Measurements from ENCODE around the gene CRYGC. TPM values are rescaled to one million over a fixed set of nuclear protein-coding genes. Genes with fewer than 3 reads are reported as not detected.

The CRYGC gene
- total RNA-seq, 4 donors from 2014 or later = not detected

DNA sequence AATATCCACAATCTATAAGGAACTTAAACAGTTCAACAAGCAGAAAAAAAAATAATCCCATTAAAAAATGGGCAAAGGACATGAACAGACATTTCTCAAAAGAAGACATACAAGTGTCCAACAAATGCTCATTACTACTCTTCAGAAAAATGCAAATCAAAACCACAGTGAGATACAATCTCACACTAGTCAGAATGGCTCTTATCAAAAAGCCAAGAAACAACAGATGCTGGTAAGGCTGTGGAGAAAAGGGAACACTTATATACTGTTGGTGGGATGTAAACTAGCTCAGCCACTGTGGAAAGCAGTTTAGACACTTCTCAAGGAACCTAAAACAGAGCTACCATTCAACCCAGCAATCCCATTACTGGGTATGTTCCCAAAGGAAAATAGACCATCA, 23.5 kb upstream of the CRYGC start:
- DNase-seq = no peak
- no peak for ATAC-seq
- no peak overlapping the region for H3K4me3 ChIP-seq
- H3K27ac ChIP-seq = no peak overlapping the region
- H3K9me3 ChIP-seq = no peaks in the 10 kb centered on the region
- TF ChIP-seq, protein P1, sequence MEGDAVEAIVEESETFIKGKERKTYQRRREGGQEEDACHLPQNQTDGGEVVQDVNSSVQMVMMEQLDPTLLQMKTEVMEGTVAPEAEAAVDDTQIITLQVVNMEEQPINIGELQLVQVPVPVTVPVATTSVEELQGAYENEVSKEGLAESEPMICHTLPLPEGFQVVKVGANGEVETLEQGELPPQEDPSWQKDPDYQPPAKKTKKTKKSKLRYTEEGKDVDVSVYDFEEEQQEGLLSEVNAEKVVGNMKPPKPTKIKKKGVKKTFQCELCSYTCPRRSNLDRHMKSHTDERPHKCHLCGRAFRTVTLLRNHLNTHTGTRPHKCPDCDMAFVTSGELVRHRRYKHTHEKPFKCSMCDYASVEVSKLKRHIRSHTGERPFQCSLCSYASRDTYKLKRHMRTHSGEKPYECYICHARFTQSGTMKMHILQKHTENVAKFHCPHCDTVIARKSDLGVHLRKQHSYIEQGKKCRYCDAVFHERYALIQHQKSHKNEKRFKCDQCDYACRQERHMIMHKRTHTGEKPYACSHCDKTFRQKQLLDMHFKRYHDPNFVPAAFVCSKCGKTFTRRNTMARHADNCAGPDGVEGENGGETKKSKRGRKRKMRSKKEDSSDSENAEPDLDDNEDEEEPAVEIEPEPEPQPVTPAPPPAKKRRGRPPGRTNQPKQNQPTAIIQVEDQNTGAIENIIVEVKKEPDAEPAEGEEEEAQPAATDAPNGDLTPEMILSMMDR (IDR thresholded peaks at IDR 0.05 in 4 of 5, conservative IDR thresholded peaks at IDR 0.05 in 1 of 5) = no peak
- no peak for TF ChIP-seq POLR2A (IDR thresholded peaks at IDR 0.05)
- no peaks in the 10 kb centered on the region for H3K4me1 ChIP-seq
- no peaks in the 10 kb centered on the region for H3K27me3 ChIP-seq
- H3K36me3 ChIP-seq = no peaks in the 10 kb centered on the region
- intact Hi-C loops (cut with DNase I; ENCODE audit: low total_unique reads) = no loop called here
- in situ Hi-C loops (cut with MboI; ENCODE audit: low sequenced_read_pairs in 4 of 4) = no loop called here

DNA sequence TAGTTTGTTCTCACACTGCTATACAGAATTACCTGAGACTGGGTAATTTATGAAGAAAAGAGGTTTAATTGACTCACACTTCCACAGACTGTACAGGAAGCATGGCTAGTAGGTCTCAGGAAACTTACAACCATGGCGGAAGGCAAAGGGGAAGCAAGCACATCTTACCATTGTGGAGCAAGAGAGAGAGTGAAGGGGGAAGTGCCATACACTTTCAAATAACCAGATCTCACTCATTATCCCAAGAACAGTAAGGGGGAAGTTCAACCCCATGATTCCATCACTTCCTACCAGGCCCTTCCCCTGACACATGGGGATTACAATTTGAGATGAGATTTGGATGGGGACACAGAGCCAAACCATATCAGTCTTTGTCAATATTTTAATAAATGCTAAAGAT, 21.3 kb upstream of the CRYGC start:
- ATAC-seq = no peak
- H3K4me3 ChIP-seq = no peak overlapping the region
- no peak overlapping the region for H3K27ac ChIP-seq
- intact Hi-C loops (cut with DNase I; ENCODE audit: low total_unique reads) = no loop called here
- H3K36me3 ChIP-seq = no peaks in the 10 kb centered on the region
- no peaks in the 10 kb centered on the region for H3K4me1 ChIP-seq
- H3K27me3 ChIP-seq = no peaks in the 10 kb centered on the region
- no peak for DNase-seq
- H3K9me3 ChIP-seq = no peaks in the 10 kb centered on the region
- in situ Hi-C loops (cut with MboI; ENCODE audit: low sequenced_read_pairs in 4 of 4) = no loop called here
- TF ChIP-seq, protein P1 (IDR thresholded peaks at IDR 0.05 in 4 of 5, conservative IDR thresholded peaks at IDR 0.05 in 1 of 5) = no peak
- TF ChIP-seq POLR2A (IDR thresholded peaks at IDR 0.05) = no peak

DNA sequence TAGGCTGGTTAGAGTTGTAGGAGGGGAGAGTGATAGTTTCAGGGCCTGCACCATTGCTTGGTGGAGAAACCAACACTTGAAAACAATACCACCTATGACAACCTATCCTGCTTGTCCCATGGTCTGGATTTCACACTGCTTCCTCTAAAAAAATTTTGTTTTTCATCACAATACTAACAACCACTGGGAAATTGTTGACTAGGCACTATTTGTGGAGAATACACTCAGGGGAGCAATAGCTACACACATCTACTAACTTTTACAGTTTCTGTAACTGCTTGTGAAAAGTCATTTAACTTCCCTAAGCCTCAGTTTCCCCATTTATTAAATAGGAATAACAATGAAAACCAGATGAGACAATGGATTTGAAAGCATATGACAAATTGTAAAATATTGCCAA, 20.5 kb upstream of the CRYGC start:
- Histone ChIP-seq H3K4me3 (no peak overlapping the region), H3K4me1 (no peaks in the 10 kb centered on the region), H3K27ac (no peak overlapping the region), H3K36me3 (no peaks in the 10 kb centered on the region), H3K27me3 (no peaks in the 10 kb centered on the region), H3K9me3 (no peaks in the 10 kb centered on the region)
- no peak for ATAC-seq
- in situ Hi-C loops (cut with MboI; ENCODE audit: low sequenced_read_pairs in 4 of 4) = no loop called here
- TF ChIP-seq, protein P1 (IDR thresholded peaks at IDR 0.05 in 4 of 5, conservative IDR thresholded peaks at IDR 0.05 in 1 of 5) = no peak
- no peak for TF ChIP-seq POLR2A (IDR thresholded peaks at IDR 0.05)
- no peak for DNase-seq
- intact Hi-C loops (cut with DNase I; ENCODE audit: low total_unique reads) = no loop called here

DNA sequence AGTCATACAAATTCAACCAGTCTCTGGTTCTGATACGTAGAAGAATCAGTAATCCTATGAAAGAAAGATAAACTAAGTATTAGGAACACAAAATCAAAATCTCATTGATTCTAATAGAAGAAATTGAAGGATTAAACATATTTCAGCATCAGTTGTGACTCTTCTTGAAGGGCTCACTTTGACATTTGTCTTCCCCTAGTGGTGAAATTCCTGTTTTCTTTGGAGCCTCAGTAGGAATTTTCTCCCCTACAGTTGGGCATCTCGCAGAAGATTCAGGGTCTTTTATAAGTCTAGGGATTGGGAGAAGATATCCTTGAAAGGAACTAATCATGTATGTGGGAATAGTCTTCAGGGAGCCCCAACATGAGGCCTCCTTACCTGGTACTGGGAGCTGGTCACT, 19.2 kb upstream of the CRYGC start:
- intact Hi-C loops (cut with DNase I; ENCODE audit: low total_unique reads) (no loop called here), in situ Hi-C loops (cut with MboI; ENCODE audit: low sequenced_read_pairs in 4 of 4) (no loop called here)
- Histone ChIP-seq H3K36me3 (no peaks in the 10 kb centered on the region), H3K27ac (no peak overlapping the region), H3K4me1 (no peaks in the 10 kb centered on the region), H3K27me3 (no peaks in the 10 kb centered on the region), H3K4me3 (no peak overlapping the region), H3K9me3 (no peaks in the 10 kb centered on the region)
- DNase-seq = no peak
- no peak for ATAC-seq
- TF ChIP-seq, protein P1 (IDR thresholded peaks at IDR 0.05 in 4 of 5, conservative IDR thresholded peaks at IDR 0.05 in 1 of 5) = no peak
- TF ChIP-seq POLR2A (IDR thresholded peaks at IDR 0.05) = no peak

DNA sequence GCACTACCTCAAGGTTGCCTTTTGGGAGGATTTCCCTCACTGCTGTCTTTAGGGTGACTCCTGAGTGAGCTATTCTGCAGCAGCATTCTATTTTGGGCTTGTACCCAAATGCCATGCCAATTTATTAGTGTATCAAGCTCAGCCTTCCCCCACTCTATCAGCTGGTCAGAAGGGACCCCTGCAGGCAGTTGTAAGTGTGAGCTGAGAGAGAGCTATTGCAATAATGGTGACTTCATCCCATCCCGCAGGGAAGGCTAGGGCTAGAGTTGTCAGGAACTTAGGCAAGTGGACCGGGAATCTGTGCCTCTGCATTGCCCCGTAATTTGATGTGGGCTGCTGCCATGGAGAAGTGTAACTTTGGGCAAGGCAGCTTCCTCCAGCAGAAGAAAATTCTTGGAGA, 18.1 kb upstream of the CRYGC start:
- Histone ChIP-seq H3K4me1 (no peaks in the 10 kb centered on the region), H3K36me3 (no peaks in the 10 kb centered on the region), H3K27me3 (no peaks in the 10 kb centered on the region), H3K4me3 (no peak overlapping the region), H3K9me3 (no peaks in the 10 kb centered on the region), H3K27ac (no peak overlapping the region)
- DNase-seq (no peak), ATAC-seq (no peak)
- in situ Hi-C loops (cut with MboI; ENCODE audit: low sequenced_read_pairs in 4 of 4) (no loop called here), intact Hi-C loops (cut with DNase I; ENCODE audit: low total_unique reads) (no loop called here)
- no peak for TF ChIP-seq POLR2A (IDR thresholded peaks at IDR 0.05)
- TF ChIP-seq, protein P1 (IDR thresholded peaks at IDR 0.05 in 4 of 5, conservative IDR thresholded peaks at IDR 0.05 in 1 of 5) = no peak

All from gastrocnemius medialis (tissue), 4 donors.